ENCODE measurements around the gene GALNT13.

Gene GALNT13

DNA sequence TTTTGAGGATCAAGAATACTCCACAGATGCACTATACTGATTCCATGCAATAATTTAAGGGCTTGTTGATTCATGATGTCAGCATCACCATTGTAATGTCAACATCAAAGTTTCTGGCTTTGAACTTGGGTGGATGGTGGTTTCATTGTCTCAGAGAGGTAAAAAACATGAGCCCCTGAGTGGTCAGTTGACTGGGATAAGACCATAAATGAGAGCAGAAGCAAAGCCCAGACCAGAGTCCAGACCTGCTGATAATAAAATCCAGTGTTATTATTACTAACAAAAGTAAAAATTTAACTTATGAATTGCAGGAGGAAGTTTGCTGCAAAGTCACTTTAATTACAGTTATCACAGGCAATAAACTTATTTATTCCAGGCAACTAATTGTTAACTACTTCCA is 358.2 kb downstream of the GALNT13 start:
- DNase-seq: no peak

DNA sequence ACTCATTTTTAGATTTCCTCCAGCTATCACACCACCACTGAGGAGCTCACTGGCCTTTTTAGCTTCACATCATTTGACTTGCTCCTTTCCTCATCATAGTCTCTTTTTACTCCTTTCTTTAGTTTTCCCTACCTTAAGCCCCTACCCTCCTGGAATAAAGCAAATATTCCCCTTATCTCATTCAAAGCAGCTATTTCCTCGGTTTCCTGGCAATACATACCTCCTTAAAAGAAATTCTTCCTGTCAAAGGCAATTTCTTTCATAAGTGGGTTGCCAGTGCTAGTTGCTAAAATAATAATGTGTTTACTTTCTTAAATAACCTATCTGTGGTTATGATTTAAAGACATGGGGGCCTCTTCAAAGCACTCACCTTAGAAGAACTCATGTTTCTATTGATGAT is 359.3 kb downstream of the GALNT13 start:
- no peak for DNase-seq

GRCh38 chr2:154233231-154233630 is 361.5 kb downstream of the GALNT13 start:
- DNase-seq: no peak

- no peak for DNase-seq
Measured at GRCh38 chr2:154238252-154238651, 366.5 kb downstream of the GALNT13 start.

DNA sequence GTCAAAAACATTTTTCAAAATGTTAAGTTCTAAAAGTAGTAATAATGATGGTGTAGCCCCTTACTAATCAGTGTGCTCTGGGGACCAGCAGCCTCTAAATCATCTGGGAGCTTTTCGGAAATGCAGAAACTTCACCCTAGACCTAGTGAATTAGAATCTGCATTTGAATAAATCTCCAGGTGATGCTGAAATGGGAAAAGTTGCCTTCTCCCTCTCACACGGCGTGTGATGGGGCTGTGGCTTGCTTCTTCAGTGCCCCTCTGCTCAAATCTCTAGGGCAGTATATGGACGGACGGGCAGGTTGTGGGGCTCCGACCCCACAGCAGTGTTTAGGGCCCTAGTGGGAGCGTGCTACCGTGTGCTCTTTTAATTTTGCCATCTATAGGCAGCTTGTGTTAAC is 368.6 kb downstream of the GALNT13 start:
- no peak for DNase-seq

GRCh38 chr2:154240921-154241379 is 369.2 kb downstream of the GALNT13 start:
- DNase-seq: no peak

GRCh38 chr2:154242687-154243086 is 371.0 kb downstream of the GALNT13 start:
- DNase-seq: no peak

DNA sequence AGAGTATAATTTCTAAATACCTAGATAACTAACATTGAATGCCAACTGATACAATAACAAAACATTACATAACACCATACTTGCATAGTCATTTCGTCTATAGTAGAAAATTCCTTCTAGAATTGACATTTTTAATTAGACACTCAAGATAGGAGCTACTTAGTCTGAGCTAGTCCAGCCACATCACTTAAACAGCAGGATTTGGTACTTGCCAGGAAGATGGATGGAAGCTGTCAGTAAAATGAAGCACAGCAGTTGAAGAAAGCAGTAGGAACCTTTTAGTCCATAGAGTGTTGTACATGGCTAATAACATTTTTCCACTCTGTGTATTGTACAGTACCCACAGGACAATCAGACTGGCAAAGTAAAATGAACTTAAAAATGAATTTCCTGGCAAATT is 372.0 kb downstream of the GALNT13 start:
- DNase-seq: no peak

GRCh38 chr2:154244932-154245331 is 373.2 kb downstream of the GALNT13 start:
- no peak for DNase-seq

- DNase-seq: no peak
Measured at GRCh38 chr2:154247503-154247902, 375.8 kb downstream of the GALNT13 start.

DNA sequence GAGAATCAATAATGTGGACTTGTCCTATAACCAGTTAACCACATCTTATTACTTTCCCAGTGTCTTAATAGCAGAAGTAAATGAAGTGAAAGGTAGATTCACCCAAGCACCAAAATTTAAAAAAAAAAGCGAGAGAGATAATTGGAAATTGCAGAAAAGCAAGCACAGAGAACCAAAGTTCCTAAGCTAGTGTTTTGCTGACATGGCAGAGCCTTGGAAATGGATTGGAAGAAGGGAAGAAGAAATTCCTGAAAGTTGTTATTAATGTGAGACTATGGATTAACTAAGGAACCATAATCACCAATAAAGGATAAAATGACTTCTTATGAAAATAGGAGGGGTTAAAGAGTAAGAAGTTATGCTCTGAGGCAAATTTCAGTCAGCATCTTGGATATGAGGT is 384.4 kb downstream of the GALNT13 start:
- DNase-seq: no peak

- no peak for DNase-seq
Measured at GRCh38 chr2:154259030-154259429, 387.3 kb downstream of the GALNT13 start.

- DNase-seq: no peak
Measured at GRCh38 chr2:154261473-154262027, 389.8 kb downstream of the GALNT13 start.

DNA sequence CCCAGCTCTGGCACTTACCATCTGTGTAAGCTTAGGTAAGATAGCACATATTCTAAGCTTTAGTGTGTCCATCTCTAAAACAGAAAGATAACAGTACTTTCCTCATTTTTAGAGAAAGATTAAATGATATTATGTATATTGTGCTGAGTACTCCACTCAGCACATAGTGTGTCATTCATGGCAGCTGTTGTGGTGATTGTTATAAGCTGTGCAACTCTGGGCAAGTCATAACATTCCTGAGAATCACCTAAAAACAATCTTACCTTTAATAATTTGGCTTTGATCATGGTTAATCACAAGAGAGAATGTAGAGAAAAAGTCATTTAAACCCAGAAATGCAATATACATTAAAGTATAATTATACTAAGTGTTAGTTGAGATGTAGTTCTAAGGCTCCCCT is 391.5 kb downstream of the GALNT13 start:
- DNase-seq: no peak

GRCh38 chr2:154264024-154264423 is 392.3 kb downstream of the GALNT13 start:
- no peak for DNase-seq

DNA sequence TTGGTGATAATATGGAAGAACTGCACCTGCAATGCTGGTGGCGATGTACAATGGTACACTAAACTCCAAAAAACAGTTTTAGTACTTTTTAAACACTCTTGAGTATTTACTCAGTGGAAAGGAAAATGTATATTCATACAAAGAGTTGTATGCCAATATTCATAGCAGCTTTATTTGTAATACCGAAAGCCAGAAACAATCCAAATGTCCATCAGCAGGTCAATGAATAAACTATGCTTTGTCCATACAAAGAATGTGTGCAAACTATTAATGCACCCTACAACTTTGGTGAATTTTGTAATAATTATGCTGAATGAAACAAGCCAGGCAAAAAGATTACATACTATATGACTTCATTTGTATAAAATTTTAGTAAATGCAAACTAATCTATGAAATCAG is 396.3 kb downstream of the GALNT13 start:
- no peak for DNase-seq

DNA sequence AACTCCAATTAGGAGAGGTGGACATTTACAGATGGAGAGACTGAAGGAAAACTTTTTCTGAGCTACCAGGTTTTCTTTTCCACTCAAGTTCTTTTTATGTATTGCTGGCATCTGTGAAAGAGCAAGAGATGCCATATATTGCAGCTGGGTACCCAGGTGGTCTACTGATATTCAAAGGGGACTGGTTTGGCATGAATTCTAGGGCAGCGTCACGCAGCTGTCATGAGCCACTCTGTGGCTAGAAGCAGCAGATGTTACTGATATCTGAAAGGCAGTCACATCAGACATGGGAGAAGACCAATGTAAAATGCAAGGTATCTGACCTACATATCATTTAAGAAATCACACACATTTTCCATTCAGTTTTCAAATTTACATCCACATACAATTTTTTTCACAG is 408.8 kb downstream of the GALNT13 start:
- DNase-seq: no peak

DNA sequence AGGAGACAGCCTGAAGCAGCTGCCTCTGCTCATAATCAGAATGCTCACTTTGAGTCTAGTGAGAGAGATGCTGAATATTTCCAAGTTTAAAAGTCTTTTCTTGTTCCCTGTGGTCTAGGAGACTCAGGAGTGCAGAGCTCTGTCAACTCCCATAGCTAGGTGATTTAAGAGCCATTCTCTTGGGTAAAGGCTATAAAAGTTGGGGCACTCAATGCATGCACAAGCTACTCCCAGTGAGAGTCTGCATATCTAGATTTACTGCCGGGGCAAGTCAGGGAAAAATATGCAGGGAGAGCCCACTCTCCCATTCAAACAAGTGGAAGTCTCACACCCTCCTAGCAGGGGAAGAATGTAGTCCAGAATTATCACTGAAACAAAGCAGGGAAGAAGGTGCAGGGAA is 418.1 kb downstream of the GALNT13 start:
- no peak for DNase-seq

GRCh38 chr2:154291511-154291910 is 419.8 kb downstream of the GALNT13 start:
- DNase-seq: no peak

DNA sequence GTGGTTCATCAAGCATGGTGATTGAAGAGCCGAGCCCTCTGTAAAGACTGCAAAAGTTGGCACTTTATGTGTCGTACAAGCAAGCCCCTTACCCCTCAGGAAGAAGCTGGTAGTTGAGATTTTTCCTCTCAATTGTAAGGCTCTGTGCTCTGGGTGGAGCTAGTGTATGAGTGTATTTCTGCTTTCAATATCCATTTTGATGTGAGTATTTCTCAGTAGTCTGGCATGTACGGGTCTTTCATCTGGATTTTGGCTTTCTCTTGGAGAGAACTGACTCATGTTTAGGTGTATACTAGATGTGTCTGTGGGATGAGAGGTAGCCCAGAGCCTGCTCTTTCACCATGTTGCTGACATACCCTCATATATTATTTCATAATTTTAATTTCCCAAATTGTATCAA is 420.2 kb downstream of the GALNT13 start:
- DNase-seq: no peak

DNA sequence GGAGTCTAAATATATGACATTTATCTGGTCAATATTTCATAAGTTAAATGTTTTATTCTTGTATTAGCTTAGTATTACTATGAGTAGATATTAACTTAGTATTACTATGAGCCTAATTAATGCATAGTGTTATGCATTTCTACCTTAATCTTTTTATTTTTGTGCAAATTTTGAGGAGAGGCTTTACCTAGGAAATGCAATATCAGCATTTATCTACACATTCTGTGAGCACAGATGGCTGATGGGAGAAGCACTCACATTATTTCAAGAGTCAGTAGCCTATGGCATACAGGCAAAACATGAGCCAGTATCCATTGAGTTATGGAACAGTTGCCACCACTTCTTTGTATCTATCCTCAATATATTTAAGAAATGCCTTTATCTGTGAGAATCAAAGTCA is 422.1 kb downstream of the GALNT13 start:
- no peak for DNase-seq

DNA sequence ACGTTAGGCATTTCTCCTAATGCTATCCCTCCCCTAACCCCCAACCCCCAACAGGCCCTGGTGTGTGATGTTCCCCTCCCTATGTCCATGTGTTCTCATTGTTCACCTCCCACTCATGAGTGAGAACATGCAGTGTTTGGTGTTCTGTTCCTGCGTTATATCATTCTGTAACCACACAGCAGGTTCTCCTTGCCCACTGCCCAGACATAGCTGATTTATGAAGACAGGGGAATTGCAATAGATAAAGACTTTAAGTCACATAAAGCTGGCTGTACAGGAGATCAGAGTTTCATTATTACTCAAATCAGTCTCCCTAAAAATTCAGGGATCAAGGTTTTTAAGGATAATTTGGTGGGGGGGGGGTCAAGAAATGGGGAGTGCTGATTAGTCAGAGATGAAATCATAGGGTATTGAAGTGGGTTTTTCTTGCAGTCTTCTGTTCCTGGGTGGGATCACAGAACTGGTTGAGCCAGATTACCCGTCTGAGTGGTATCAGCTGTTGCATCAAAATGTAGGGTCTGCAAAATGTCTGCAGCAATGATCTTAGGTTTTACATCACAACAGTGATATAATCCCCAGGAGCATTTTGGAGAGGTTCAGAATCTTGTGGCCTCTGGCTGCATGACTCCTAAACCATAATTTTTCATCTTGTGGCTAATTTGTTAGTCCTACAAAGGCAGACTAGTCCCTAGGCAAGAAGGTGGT is 434.7 kb downstream of the GALNT13 start:
- DNase-seq: no peak

DNA sequence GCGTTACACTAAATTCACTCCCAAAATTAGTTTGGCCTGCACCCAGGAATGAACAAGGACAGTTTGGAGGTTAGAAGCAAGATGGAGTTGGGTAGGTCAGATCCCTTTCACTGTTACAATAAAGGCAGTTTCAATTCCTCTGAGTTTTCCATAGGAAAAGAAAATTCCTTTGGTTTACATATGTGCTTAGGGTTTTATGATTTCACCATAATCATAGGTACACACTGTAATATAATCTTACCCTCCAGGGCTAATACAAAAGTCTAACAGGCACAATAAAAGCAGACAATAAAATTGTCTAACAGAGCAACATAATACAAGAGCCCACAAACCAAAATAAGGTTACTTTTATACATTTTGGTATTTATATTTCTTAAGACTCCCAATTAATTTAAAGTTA is 435.3 kb downstream of the GALNT13 start:
- DNase-seq: no peak

- DNase-seq: no peak
Measured at GRCh38 chr2:154324601-154325000, 452.9 kb downstream of the GALNT13 start.

DNA sequence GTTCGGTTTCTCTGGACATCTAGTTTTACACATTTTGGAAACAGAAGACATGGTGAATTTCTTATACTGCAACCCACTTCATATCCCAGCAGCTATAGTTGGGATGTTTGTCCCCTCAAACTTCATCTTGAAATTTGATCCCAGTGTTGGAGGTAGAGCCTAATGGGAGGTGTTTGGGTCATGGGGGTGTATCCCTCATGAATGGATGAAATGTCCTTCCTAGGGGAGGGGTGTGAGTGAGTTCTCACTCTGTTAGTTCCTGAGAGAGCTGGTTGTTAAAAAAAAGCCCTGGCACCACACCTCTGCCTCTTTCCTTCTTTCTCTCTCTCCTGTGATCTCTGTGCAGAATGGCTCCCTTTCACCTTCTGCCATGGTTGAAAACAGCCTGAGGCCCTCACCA is 457.8 kb downstream of the GALNT13 start:
- no peak for DNase-seq
